Right lung (tissue), 10 donors: ENCODE data around the gene IL17B. TPM values are rescaled to one million over a fixed set of nuclear protein-coding genes. Genes with fewer than 3 reads are reported as not detected.
A peak's percentile ranks its signal among the peaks of the same experiment; 100 is the strongest.

Source experiments
- DNase-seq, 2 donors: peaks; one replicate each; pipeline ENCODE4 v3.0.0-alpha.2; 2013
- long read RNA-seq, 8 donors: transcript quantifications; one replicate each; lab custom pipeline, GENCODE V29; 2026
- polyA plus RNA-seq, 5 donors: library from polyadenylated mRNA; unstranded; fragments of 120-200 nt; gene quantifications; one replicate each; pipeline versions ENCODE4 v1.2.1 to v1.2.3, GENCODE V29; 2013; ENCODE audit warnings: inconsistent platforms in 1 of 5, low replicate concordance in 1 of 5; ENCODE audit not compliant: insufficient read length in 5 of 5, insufficient read depth in 1 of 5

IL17B gene, protein sequence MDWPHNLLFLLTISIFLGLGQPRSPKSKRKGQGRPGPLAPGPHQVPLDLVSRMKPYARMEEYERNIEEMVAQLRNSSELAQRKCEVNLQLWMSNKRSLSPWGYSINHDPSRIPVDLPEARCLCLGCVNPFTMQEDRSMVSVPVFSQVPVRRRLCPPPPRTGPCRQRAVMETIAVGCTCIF
- 10 to 100 TPM in 1 of 5 donors, 1 to 10 TPM in 2, under 1 TPM in 2; 0.62 to 20.7 (median 1.1) TPM for polyA plus RNA-seq
- long read RNA-seq, donor 1, partial matches to known transcripts = 0 of 1 reads
- long read RNA-seq, donor 1, other reads (novel, unspliced or antisense) = 0 of 1 reads
- long read RNA-seq, donor 2, partial matches to known transcripts = 0 of 2 reads
- long read RNA-seq, donor 2, other reads (novel, unspliced or antisense) = 0 of 2 reads
- long read RNA-seq, donor 3 = 0 reads
- long read RNA-seq, donor 4 = 0 reads
- long read RNA-seq, donor 5 = 0 reads
- long read RNA-seq, donor 6, partial matches to known transcripts = 0 of 1 reads
- long read RNA-seq, donor 6, other reads (novel, unspliced or antisense) = 0 of 1 reads
- long read RNA-seq, donor 7, transcript IL17B-201 (3 exons, 696 nt) = major isoform, 6 of 6 reads
- long read RNA-seq, donor 7, partial matches to known transcripts = 0 of 6 reads
- long read RNA-seq, donor 7, other reads (novel, unspliced or antisense) = 0 of 6 reads
- long read RNA-seq, donor 8 = 0 reads

DNA sequence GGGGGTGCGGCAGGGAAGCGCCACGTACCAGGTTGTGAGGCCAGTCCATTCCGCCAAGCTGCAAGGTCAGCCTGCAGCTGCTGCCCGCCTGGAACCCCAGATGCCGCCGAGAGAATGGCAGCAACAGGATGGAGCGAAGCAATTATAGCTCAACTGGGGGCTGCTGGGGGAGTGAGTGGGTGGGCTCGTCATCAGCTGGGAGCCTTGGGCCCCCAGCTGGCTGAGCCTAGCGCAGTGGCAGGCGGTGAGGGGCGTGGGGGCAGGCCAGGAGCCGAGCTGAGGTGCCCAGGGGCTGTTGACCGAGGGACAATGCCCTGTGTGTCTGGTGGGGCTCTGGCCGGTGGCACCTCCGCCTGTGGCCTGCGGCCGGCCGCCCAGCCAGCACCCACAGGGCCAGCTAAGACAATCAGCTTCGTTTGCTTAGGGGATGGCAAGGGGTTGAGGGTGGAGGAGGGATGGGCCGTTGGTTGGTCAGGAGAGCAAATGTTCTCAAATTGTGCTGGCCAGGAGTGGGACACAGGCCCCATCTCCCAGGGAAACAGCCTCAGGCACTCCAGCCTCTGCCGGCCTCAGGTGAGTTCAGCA is at the start of gene IL17B:
TSS of gene IL17B (minus strand) at position 116 of the 585 bp plus-strand sequence. CDS start at position 49, 67 bp downstream.
- no peak for DNase-seq

DNA sequence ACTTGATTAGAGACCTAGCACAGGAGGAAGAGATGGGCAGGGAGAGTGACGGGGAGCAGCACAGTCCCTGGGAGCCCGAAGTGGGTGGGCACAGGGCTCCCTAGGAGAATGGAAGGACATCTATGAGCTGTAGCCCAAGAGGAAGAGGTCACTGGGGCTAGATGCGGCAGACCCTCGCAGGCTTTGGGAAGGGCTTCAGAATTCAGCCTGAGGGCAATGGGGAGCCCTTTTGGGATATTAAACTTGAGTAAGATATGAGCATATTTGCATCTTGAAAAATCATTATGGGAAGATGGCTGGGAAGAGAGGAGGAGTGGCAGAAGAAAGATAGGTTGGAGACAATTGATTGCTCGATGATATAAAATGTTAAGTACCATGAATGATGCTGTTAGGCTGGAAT is 48.9 kb upstream of the IL17B start:
- DNase-seq = no peak

DNA sequence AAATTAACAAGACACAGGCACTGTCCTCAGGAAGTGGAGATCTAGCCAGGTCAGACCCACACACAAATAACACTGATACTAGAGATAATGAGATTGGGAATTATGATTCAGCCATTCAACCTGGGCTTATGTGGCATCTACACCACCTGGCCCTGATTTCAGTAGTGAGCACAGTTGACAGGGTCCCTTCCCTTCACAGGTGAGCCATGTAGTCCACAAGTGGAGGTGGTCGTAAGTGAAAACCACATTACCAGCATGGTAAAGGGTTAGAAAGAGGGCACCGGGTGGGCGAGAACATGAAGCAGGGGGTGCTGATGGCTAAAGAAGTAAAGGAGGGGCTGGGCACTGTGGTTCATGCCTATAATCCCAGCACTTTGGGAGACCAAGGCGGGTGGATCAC is 48.3 kb upstream of the IL17B start:
- no peak for DNase-seq

DNA sequence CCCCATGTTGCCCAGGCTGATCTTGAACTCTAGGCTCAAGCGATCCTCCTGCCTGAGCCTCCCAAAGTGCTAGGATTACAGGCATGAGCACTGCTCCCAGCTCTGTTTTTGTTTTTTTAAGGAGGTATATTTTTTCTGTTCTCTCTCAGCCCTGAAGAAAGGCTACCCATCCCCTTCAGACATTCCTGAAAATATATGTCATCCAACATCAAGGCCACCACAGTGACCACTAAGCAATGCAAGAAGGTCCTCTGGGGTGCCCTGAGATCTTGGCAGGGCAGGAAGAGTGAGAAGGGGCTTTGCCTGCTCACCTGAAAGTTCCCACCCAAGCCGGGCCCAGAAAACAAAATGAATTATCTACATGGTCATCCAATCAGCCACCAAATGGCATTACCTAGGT is 47.8 kb upstream of the IL17B start:
- no peak for DNase-seq

DNA sequence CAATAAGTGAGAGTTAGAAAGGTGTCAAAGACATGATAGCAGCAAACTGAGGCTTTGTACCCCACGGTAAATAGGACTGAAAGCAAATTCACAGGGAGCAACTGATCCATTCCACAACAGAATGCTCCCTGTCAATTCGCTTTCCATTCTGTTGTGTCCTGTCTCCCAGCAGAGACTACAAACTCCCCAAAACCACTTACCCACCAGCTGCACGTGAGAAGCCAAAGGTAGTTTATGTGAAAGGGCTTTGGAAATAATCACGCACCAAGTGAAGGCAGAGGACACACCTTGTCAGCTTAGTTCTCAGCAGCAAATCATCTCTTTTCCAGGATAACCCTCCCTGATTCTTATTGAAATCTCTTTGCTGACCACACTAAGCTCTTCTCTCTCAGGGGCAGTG is 46.6 kb upstream of the IL17B start:
- DNase-seq = no peak

DNA sequence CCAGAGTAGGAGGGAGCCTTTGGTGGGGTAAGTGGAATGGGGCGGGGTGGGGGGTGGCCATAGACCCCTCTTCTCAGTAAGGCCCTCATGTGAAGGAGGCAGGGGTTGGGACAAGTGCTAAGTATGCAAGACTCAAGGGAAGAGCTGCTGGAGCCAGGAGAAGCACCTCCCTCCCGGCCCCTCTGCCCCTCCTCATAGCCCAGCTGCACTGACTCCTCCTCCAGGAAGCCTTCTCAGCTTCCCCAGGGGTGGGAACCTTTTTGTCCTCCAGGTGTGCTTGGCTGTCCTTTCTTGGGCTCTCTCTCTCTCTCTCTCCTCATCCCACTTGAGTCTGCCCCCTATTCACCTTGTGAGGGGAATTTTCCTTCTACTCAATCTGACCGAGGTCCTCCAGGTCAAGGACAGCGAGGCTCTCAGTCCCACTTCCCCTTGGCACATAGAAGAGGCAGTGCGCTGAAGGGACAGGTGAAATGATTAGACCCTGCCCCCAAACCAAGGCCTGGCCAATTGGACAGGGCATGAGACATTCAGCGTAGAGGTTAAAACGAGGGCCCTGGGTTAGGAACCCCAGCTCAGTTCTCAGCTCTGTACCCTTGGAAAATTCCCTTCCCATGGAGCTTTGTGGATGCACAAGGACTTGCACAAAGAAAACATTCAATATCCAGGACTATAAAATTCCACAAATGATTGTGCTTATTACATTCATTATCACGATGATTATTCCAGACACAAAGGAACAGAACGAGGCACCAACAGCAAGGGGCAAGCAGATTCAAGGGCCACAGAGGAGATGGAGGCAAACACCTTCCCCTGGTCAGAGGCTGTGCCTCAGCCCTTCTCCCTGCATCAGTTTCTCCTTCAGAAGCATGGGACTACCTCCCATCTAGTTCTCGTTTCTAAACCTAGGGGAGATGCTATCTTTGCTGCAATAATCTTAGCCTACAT is 45.6 kb upstream of the IL17B start:
- DNase-seq = no peak

DNA sequence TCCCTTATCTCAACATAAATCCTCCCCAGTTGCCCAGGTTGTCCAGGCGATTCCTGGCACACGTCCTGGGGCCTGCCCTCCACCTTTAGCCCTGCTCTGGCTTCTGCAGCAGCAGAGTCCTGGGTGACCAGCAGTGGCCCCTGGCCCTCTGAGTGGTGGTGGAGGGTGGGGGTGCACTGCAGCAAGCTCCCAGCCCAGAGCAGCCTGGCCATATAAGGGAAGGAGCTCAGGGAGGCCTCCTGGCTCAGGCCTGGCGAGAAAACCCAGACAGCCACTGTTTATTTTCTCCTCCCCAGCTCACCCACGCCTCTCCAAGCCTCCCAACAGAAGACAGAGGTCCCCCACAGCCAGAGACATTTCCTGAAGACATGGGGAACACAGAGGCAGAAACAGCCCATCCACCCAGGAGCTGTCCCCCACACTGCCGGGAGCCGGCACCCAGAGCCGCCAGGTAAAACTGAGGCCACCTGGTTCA is 44.7 kb upstream of the IL17B start:
- no peak for DNase-seq

DNA sequence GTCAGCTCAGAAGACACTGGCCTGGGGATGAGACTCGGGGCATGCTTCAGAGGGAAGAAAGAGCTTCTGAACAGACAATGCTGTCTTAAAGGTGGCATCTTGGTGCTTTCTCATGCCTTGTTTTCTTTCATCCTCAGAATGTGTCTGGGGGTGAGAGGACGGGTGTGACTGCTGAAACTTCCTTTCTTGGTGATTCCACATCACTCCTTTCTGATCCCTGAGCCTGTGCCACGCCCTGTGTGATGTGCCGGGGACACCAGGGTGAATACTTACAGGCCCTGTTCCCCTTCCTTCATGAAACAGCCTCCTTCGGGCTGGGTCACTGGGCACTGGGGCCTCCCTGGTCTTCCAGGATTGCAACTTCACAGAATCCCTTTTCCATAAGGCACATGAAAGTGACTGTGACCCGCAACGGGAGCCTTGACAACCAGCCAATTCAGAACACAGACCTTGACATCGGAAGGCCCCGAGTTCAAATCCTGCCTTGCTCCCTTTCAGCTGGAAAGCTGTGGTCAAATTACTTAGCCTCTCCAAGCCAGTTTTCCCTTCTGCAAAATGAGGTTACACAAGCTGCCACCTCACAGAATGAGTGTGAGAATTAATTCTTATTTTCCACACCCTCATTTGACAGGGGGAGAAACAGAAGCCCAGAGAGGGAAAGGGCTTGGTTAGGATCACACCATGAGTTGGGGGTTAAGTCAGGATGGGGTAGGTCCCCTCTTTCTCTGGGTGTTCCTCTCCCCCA is 44.1 kb upstream of the IL17B start:
- no peak for DNase-seq

DNA sequence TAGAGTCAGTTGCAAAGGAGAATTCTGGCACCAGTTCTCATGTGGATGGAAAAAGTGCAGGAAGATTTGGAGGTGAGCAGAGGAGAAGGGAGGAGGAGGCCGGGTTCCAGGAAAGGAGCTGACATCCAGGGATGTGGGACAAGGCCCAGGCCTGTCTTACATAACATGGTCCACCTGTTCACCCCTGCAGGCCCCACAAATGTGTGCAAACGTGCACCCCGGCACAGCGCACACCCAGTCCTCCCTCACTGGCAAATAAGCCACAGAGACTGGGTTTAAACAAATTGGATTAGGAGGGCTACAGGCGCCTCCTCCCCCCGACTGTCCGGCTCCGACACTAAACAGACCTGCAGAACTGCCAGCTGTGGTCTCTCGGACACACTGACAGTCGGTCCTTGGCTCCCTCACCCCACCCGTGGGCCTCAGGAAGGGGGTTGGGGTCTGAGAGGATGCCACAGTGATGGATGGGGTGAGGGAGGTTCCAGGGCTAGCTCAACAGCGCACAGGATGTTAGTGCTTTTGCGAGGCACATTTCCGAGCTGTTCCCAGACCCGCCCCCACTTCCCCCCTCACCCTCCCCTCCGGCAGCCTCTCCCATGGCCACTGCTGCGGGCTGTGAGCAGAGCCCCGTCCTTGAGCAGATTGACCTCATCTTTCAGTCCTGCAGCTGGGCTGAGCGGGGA is 43.4 kb upstream of the IL17B start:
- peak; percentile 91 to 93 for DNase-seq

DNA sequence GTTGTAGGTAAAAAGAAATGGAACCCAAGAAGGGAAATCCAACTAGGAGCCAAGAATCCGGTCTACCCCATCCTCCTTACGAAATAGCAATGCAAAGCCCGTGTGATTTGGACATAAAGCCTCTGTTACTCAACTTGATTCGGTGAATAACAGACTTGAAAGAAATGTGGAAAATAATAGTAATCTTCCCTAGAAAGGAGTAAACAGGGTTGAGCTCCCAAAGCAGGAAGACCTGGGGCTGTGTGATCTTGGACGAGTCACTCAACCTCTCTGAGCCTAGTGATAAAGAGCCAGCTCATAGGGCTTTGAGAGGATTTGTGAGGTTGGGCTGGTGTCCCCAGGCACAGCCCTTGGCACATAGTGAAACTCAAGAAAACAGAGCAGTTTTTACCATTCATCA is 42.7 kb upstream of the IL17B start:
- DNase-seq = no peak

DNA sequence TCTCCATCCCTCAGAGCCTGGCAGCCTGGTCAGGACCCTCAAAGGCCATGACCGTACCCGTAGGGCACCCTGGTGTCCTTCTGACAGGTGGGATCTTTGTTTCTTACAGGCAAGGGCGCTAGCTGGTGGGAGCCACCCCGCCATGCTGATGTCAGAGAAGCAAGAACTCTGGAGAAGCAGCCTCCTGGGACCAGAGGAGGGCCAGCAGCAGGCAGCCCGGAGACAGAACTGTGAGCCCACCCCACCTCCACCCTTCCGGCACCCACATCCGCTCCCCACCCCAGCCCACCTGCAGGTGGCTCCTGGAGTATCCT is 42.2 kb upstream of the IL17B start:
- DNase-seq = no peak

DNA sequence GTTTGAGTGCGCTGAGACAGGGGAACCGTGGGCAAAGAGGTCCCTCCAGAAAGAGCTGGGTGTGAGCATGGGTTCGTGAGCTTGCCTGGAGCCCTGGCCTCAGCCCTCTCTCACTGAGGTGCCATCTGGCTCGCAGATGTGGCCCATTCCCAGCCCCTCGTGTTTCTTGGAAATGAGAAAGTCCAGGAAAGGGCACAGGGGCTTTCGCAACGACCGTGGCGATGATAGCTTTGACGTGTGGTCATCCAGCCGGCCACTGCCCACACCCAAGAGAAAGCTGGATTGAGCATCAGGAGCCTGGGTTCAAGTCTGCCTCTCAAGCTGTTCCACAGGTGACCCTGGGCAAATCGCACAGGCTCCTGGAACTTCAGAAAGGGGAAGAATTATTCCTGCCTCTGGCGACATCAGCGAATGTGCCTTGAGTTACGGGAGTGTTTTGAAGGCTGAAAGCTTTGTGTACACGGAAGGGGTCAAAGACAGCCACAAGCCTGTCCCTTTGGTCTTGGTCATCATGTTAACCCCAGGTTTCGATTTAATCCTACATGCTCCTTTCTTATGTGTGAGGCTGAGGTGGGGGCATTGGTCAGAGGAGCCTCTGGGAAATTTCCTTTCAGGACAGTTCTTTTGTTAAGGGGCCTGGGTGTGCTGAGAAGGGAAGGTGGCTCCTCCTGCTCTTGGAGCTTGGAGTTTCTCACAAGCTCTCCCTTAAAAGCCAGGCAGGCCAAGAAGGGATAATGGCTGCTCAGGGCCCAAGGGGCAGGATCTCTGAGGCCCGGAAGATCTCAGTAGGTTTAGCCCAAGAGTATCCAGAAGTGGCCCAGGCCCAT is 41.7 kb upstream of the IL17B start:
- no peak for DNase-seq

DNA sequence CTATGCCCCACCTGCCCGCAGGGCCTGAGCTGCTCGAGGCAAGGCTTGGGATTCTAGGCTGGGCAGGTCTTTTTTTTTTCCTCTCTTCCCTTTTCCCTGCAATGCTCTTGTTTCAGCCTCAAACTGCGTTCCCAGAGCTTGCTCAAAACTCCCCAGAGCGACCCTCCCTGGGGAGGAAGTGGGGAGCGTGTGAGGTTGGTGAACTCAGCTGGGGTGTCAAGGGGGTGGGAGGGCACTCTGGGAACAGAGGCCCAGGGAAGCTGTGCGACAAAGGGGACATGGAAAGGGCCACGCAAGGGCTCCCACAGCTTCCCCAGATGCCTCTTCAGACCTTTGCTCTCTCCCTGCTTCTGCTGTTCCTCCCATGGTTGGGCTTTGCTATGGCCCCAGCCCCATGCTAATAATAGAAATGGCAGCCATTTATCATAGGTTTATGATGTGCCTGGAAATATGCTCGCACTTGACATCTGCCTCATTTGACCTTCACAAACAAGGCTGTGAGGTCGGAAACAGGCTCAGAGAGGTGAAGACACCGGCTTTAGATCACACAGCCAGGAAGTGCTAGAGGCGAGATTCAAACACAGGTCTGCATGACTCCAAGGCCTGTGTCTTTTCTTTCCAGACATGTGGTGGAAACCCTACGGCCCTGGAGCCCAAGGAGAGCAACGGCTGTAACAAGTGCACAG is 40.9 kb upstream of the IL17B start:
- DNase-seq = no peak

DNA sequence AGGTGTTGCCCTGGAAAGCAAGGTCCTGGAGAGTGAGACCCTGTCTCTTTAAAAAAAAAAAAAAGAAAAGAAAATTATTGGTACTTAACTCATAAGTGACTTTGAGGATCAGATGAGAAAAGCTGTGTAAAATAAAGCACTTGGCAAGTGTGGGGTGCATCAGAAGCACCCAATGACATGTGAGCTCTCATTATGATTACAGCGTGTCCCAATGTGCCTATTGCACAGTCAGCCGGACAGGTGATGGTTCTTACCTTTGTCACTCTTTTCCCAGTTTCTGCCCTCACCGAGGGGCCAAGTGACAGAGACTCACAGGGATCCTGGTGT is 40.4 kb upstream of the IL17B start:
- DNase-seq = no peak

DNA sequence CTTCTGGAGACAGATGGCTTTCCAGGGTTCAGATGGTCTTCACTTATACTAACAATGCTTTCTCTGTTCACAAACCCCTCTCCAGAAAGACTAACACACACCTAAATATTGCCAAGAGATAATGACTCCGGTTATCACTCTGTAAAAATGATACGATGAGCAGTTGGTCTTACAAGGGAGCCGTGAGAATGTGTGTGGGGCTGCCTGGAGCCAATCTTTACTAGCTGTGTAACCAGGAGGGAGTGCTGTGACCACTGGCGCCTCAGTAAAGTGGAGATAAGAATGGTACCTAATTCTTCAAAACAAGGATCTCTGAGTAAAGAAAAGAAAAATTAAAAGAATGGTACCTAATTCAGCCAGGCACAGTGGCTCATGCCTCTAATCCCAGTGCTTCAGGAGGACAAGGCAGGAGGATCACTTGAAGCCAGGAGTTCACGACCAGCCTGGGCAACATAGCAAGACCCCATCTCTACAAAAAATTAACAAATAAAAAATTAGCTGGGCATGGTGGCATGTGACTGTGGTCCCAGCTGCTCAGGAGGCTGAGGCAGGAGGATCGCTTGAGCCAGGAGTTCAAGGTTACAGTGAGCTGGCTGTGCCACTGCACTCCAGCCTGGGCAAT is 39.9 kb upstream of the IL17B start:
- no peak for DNase-seq

DNA sequence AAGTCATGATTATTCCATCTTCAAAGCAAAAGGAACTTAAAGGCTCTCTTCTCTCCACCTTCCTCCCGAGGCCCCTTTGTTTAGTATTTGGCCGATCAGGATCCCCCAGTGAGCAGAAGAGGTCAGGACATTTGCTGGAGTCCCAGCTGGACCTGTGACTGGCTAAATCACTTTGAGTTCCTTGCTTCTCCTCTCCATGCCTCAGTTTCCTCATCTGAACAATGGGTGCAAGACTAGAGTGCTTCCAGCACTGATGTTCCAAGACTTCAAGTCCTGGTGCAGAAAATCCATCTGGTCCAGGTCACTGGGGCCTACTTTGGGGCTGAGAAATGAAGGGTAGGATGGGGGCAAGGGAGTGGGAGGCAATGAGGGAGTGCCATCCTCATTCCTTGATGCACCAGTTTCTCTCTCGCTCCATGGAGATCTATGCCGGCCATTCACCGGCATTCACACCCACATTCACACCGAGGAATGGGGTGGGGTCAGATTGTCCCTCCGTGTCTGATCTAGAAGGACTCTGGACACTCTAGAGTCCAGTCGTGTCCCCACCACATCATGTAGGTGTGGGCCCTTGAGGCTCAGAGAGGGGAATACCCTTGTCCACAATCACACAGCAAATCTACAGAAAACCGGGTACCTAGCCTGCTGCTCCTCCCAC is 38.7 kb upstream of the IL17B start:
- no peak for DNase-seq

DNA sequence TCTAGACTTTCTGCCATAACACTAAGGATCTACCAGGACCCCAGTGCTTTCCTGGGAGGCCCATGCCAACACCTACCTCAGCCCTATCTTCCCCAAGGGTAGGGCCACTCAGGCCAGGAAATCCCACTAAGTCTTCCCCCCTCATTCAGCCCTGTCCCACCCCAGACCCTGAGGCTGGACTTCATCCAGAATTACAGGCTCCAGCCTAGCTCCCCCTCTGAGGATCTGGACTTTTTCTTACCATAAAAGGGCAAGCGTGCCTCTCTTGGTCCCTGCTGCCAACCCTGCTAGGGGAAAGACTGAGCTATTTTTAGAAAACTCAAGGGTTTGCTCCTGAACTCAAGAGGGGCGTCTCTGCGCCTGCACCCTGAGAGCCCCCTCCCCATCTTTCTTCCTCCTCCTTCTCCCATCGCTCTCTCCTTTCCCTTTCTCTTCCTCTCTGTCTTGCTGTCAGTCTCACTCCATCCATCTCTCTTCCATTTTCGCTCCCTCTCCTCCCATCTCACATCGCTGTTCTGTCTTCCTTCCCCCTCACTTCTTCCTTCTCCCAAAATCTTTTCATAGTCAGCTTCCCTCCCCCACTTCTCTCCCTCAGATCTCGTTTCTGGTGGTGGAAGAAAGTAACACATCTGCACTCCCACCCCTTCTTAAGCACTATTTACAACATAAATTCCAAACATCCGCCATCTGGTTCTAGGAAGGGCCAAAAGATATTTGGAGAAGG is 38.1 kb upstream of the IL17B start:
- DNase-seq = peak; percentile 88 to 91
